ENCODE measurements around the gene DYRK3. TPM values are rescaled to one million over a fixed set of nuclear protein-coding genes. Genes with fewer than 3 reads are reported as not detected.

DYRK3 gene
- total RNA-seq, 1 donor from 2014 or later: 1.7 TPM

DNA sequence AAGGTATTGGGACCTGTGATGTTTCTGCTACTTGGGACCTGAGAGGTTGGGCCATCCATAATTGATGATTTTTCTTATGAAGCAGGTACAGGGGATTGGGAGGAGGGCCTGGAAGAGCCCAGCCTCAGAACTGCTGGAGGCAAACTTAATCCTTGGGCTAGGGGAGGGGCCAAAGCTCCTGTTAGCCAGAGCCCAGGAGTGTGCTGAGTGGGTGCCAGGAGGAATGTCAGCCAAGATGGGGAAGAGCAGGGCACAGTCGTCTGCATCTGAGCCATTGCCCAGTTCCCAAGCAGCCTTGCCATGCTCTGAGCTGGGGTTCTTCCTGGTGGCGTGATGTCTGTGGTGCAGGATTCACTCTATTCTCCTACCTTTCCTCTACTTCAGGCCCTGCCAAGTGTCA, 55.2 kb downstream of the DYRK3 start:
- H3K9me3 Mint-ChIP-seq (ENCODE audit: unreplicated experiment): no peaks in the 10 kb centered on the region
- TF ChIP-seq, protein P1, sequence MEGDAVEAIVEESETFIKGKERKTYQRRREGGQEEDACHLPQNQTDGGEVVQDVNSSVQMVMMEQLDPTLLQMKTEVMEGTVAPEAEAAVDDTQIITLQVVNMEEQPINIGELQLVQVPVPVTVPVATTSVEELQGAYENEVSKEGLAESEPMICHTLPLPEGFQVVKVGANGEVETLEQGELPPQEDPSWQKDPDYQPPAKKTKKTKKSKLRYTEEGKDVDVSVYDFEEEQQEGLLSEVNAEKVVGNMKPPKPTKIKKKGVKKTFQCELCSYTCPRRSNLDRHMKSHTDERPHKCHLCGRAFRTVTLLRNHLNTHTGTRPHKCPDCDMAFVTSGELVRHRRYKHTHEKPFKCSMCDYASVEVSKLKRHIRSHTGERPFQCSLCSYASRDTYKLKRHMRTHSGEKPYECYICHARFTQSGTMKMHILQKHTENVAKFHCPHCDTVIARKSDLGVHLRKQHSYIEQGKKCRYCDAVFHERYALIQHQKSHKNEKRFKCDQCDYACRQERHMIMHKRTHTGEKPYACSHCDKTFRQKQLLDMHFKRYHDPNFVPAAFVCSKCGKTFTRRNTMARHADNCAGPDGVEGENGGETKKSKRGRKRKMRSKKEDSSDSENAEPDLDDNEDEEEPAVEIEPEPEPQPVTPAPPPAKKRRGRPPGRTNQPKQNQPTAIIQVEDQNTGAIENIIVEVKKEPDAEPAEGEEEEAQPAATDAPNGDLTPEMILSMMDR (IDR thresholded peaks at IDR 0.05): no peak
- H3K36me3 Mint-ChIP-seq (ENCODE audit: unreplicated experiment): no peaks in the 10 kb centered on the region
- peaks cover 76% of the 10 kb centered on the region for H3K4me1 Mint-ChIP-seq (ENCODE audit: unreplicated experiment)
- no peak for DNase-seq (ENCODE audit: extremely low spot score, unreplicated experiment)
- H3K4me3 Mint-ChIP-seq (ENCODE audit: unreplicated experiment): no peak overlapping the region
- H3K27ac Mint-ChIP-seq (ENCODE audit: unreplicated experiment): no peak overlapping the region
- no peaks in the 10 kb centered on the region for H3K27me3 Mint-ChIP-seq (ENCODE audit: unreplicated experiment)

DNA sequence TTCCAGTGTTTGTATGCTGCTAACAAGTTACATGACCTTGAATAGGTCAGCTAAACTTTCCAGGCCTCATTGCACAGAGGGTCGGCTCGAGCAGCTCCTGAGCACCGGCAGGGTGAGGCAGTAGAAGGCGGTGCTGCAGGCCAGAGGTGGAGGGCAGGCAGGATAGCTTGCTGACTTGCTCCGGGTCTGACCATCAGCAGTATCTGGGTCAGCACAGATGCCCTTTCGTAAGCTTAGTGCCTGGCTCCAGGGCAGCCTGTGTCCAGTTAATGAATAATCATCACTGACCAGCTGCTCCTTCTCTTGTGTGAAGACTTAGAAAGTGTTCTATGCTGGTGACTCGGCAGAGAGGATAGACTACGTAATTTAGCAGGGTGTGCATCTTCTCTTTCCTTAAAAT, 56.3 kb downstream of the DYRK3 start:
- H3K27ac Mint-ChIP-seq (ENCODE audit: unreplicated experiment): no peak overlapping the region
- peaks cover 2% of the 10 kb centered on the region for H3K36me3 Mint-ChIP-seq (ENCODE audit: unreplicated experiment)
- no peaks in the 10 kb centered on the region for H3K9me3 Mint-ChIP-seq (ENCODE audit: unreplicated experiment)
- H3K4me3 Mint-ChIP-seq (ENCODE audit: unreplicated experiment): no peak overlapping the region
- H3K27me3 Mint-ChIP-seq (ENCODE audit: unreplicated experiment): no peaks in the 10 kb centered on the region
- no peak for DNase-seq (ENCODE audit: extremely low spot score, unreplicated experiment)
- peaks cover 77% of the 10 kb centered on the region for H3K4me1 Mint-ChIP-seq (ENCODE audit: unreplicated experiment)
- TF ChIP-seq, protein P1 (IDR thresholded peaks at IDR 0.05): no peak

DNA sequence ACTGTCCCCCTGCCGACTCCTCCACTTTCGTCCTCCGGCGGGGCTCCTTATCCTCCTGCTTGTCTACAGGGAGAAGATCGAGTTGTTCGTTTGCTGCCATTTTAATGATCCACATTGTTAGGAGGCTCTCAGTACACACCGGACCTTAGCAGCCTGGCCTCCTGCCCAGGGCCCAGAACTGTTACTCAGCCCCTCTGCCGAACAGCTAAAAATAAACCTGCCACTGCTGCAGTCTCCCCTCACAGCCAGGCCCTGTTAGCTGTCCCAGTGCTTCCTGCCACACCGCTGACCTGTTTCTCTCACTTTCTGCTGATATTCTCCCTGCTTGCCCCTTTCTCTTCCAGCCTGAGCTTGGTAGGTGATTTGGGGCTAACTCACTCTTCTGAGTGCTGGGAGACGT, 57.7 kb downstream of the DYRK3 start:
- peaks cover 5% of the 10 kb centered on the region for H3K36me3 Mint-ChIP-seq (ENCODE audit: unreplicated experiment)
- H3K27ac Mint-ChIP-seq (ENCODE audit: unreplicated experiment): peak overlapping the region; percentile 33
- H3K27me3 Mint-ChIP-seq (ENCODE audit: unreplicated experiment): no peaks in the 10 kb centered on the region
- peaks cover 67% of the 10 kb centered on the region for H3K4me1 Mint-ChIP-seq (ENCODE audit: unreplicated experiment)
- DNase-seq (ENCODE audit: extremely low spot score, unreplicated experiment): no peak
- TF ChIP-seq, protein P1 (IDR thresholded peaks at IDR 0.05): no peak
- H3K9me3 Mint-ChIP-seq (ENCODE audit: unreplicated experiment): no peaks in the 10 kb centered on the region
- peak overlapping the region; percentile 42 for H3K4me3 Mint-ChIP-seq (ENCODE audit: unreplicated experiment)

DNA sequence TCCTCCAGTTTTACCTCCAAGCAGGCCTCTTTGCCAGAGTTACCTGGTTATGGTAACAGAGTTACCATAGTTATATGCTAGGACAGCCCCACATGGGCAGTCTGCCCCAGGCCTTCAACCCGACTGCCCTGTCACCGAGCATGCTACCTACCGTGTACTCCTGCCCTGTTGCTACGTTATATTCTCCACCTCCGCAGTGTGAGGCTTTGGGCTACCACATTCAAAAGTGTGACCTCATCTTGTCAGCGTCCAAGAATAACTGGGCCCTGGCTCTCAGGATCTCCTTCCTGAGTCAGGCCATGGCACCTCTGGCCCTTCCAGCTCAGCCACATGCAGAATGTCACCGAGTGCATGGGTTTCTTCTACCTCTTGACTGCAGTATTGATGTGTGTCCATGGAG, 58.3 kb downstream of the DYRK3 start:
- Mint-ChIP-seq H3K27ac (ENCODE audit: unreplicated experiment) (peak overlapping the region; percentile 64), H3K4me3 (ENCODE audit: unreplicated experiment) (no peak overlapping the region), H3K27me3 (ENCODE audit: unreplicated experiment) (no peaks in the 10 kb centered on the region), H3K4me1 (ENCODE audit: unreplicated experiment) (peaks cover 63% of the 10 kb centered on the region), H3K36me3 (ENCODE audit: unreplicated experiment) (peaks cover 5% of the 10 kb centered on the region), H3K9me3 (ENCODE audit: unreplicated experiment) (no peaks in the 10 kb centered on the region)
- no peak for DNase-seq (ENCODE audit: extremely low spot score, unreplicated experiment)
- TF ChIP-seq, protein P1 (IDR thresholded peaks at IDR 0.05): no peak

DNA sequence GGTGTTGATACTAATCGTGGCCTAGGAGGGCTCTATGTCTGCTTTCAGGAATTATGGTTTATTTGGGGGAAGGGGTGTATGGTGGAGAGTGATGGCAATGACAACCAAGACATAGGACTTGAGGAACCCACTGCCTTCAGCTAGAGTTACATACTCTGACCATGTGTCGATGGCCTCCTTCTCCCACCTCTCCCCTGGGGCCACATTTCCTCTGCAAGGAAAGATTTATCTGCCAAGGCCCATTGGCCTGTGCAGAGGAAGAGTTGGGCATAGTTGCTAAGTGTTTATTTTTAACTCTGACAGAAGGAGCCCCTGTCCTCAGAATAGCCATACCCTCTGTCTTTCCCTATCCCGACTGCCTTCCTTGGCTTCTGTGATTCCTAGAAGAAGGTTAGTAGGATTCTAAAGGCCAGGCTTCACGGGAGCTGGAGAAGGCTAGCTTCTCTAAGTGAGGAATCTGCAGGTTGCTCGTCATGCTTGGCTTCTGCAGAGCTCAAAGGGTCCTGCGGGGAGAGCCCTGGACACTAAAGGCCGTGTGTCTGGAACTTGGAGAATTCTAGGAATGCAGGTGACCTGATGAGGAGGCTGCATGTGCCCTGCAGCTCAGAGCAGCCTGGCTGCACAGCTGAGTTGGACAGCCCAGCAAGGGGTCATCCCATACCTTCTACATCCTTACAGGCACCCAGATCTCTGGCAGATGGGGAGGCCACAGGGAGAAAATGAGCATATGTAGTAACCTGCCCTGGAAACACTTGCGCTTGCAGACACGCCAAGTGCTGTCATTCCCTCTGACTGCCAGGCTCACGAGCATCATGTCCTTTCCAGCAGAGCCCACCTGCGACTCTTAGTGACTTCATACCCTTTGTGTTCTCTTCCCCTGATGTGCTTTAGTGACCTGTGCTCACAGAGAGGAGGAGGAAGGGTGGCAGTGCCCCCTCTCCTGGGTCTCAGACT, 59.1 kb downstream of the DYRK3 start:
- Mint-ChIP-seq H3K27me3 (ENCODE audit: unreplicated experiment) (no peaks in the 10 kb centered on the region), H3K9me3 (ENCODE audit: unreplicated experiment) (no peaks in the 10 kb centered on the region), H3K4me3 (ENCODE audit: unreplicated experiment) (no peak overlapping the region), H3K27ac (ENCODE audit: unreplicated experiment) (no peak overlapping the region), H3K4me1 (ENCODE audit: unreplicated experiment) (peaks cover 61% of the 10 kb centered on the region), H3K36me3 (ENCODE audit: unreplicated experiment) (peaks cover 5% of the 10 kb centered on the region)
- TF ChIP-seq, protein P1 (IDR thresholded peaks at IDR 0.05): no peak
- no peak for DNase-seq (ENCODE audit: extremely low spot score, unreplicated experiment)

All from osteocyte (in vitro differentiated cells).